Natural killer cell (primary cell): ENCODE data around the gene TEX10. TPM values are rescaled to one million over a fixed set of nuclear protein-coding genes. Genes with fewer than 3 reads are reported as not detected.

Source experiments
- ATAC-seq, 3 donors: fragments of 150-1000 bp in 2 of 3; fragments of 200-7000 bp in 1 of 3; cut with Tn5 transposase; 1 replicate in 1 of 3; 2 replicates in 2 of 3; pipeline ENCODE4 v1.10.0; 2021; ENCODE audit warnings: mild to moderate bottlenecking in 2 of 3, moderate library complexity in 2 of 3
- DNase-seq, 2 donors: peaks; one replicate each; pipeline versions ENCODE4 v3.0.0 to v3.0.0-alpha.2; 2013 to 2021; ENCODE audit warnings: mixed read lengths in 1 of 2
- H3K27ac ChIP-seq: one replicate; pipeline ENCODE4 v1.5.1; 2013; ENCODE audit warnings: mild to moderate bottlenecking, low read length
- H3K27me3 ChIP-seq: one replicate; pipeline ENCODE4 v1.6.1; 2013; ENCODE audit warnings: low read length; ENCODE audit not compliant: control insufficient read depth, insufficient read depth
- H3K36me3 ChIP-seq: one replicate; pipeline ENCODE4 v1.6.1; 2013; ENCODE audit warnings: low read length; ENCODE audit not compliant: control insufficient read depth, insufficient read depth
- H3K4me1 ChIP-seq: one replicate; pipeline ENCODE4 v1.6.1; 2013; ENCODE audit warnings: low read length; ENCODE audit not compliant: control insufficient read depth, insufficient read depth
- H3K4me3 ChIP-seq: one replicate; pipeline ENCODE4 v1.5.1; 2013; ENCODE audit warnings: low read length
- H3K9me3 ChIP-seq: one replicate; pipeline ENCODE4 v1.6.1; 2013; ENCODE audit warnings: low read length; ENCODE audit not compliant: control insufficient read depth, insufficient read depth
- H3K27ac Mint-ChIP-seq, 2 donors: one replicate each; pipeline ENCODE4 v1.8.0; 2022; ENCODE audit warnings: mild to moderate bottlenecking in 2 of 2, mixed read lengths in 2 of 2, moderate library complexity in 1 of 2
- H3K27me3 Mint-ChIP-seq, 2 donors: one replicate each; pipeline ENCODE4 v1.8.0; 2022; ENCODE audit warnings: low read depth in 2 of 2, mixed read lengths in 2 of 2
- H3K36me3 Mint-ChIP-seq: one replicate; pipeline ENCODE4 v1.8.0; 2022; ENCODE audit warnings: mixed read lengths
- H3K4me1 Mint-ChIP-seq, 2 donors: one replicate each; pipeline ENCODE4 v1.8.0; 2022; ENCODE audit warnings: mixed read lengths in 2 of 2
- H3K4me3 Mint-ChIP-seq: one replicate; pipeline ENCODE4 v1.8.0; 2022; ENCODE audit warnings: mild to moderate bottlenecking, moderate library complexity, mixed read lengths
- H3K9me3 Mint-ChIP-seq, 2 donors: one replicate each; pipeline ENCODE4 v1.8.0; 2022; ENCODE audit warnings: mixed read lengths in 2 of 2
- WGBS: methylation state at CpG from one replicate; pipeline ENCODE4 v1.1.7; 2013; ENCODE audit warnings: missing lambda C conversion rate; ENCODE audit not compliant: insufficient coverage; 5-methylcytosine and 5-hydroxymethylcytosine counted together
- intact Hi-C: fragments of 100-400 bp; cut with micrococcal nuclease; formaldehyde crosslinking; loops from one replicate; pipeline ENCODE4 v1.14.2; 2022
- total RNA-seq, 4 donors: library from RNA; stranded (reverse); fragments of 120-200 nt in 1 of 4; gene quantifications; one replicate each; pipeline versions ENCODE4 v1.2.3 to v1.2.4, GENCODE V29; 2013 to 2022
- TF ChIP-seq, protein P1 (sequence below): fragments of 200-600 bp; IDR thresholded peaks from one replicate; pipeline ENCODE4 v1.8.0; 2022; ENCODE audit warnings: antibody characterized with exemption

The TEX10 gene
- total RNA-seq, result 10 to 100 TPM; 11.1 to 15.9 (median 13.2) TPM
- 28.8 TPM for total RNA-seq (2013)

DNA sequence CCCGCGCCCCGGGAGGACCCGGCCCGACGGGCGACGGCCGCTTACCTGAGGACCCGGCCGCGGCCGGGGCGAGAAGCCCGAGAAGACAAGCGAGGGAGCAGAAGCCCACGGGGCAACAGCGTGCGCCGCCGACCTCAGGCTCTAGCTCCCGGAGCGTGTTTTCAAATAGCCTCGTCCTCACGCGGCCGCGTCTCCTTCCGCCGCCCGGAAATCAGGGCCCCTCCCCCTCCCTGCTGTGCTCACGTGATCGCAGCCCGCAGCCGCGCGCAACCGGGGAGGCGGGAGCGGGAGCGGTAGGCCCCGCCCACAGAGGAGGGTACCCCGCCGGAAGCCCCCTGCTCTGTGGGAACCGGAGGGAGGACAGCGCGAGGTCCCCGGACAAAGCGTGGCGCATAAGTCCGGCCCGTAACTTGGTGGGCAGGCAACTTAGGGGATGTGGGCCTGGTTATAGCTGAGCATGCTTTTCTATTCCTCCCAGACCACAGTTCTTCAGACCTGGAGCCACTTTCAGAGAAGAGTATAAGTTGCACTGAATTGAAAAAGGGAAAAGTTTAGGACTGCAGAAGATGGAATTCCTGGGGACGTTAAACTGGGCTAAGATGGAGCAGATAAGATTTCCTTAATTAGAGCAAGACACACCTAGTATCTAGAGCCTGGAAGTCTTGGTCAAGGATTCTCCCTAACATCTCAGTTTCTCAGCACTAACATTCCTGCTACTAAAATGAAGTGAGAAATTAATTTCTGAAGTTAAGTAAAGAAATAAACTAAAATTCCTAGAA lies at the start of gene TEX10:
Gene TEX10, minus strand, starts transcription at position 216 of the 779 bp plus-strand sequence. CDS start 3,579 bp downstream, outside the sequence.
- H3K9me3 Mint-ChIP-seq, result no peaks in the 10 kb centered on the region
- Histone ChIP-seq H3K27ac (peak within 1 kb of the TSS; percentile 76), H3K27me3 (no peaks in the 10 kb centered on the region), H3K9me3 (no peaks in the 10 kb centered on the region), H3K4me3 (peak within 1 kb of the TSS; percentile 68), H3K4me1 (peaks cover 5% of the 10 kb centered on the region), H3K36me3 (no peaks in the 10 kb centered on the region)
- peak within 1 kb of the TSS; percentile 95 for H3K4me3 Mint-ChIP-seq
- TF ChIP-seq, protein P1, sequence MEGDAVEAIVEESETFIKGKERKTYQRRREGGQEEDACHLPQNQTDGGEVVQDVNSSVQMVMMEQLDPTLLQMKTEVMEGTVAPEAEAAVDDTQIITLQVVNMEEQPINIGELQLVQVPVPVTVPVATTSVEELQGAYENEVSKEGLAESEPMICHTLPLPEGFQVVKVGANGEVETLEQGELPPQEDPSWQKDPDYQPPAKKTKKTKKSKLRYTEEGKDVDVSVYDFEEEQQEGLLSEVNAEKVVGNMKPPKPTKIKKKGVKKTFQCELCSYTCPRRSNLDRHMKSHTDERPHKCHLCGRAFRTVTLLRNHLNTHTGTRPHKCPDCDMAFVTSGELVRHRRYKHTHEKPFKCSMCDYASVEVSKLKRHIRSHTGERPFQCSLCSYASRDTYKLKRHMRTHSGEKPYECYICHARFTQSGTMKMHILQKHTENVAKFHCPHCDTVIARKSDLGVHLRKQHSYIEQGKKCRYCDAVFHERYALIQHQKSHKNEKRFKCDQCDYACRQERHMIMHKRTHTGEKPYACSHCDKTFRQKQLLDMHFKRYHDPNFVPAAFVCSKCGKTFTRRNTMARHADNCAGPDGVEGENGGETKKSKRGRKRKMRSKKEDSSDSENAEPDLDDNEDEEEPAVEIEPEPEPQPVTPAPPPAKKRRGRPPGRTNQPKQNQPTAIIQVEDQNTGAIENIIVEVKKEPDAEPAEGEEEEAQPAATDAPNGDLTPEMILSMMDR, result no peak
- no peaks in the 10 kb centered on the region for H3K27me3 Mint-ChIP-seq
- ATAC-seq (peak; percentile 92 to 95 (median 94)), DNase-seq (peak; percentile 85 to 93)
- under 1% methylated on average over 52 of the region's 53 CpGs for WGBS
- H3K36me3 Mint-ChIP-seq, result no peaks in the 10 kb centered on the region
- peak within 1 kb of the TSS; percentile 24 to 94 for H3K27ac Mint-ChIP-seq
- intact Hi-C loops, result loop anchor here (1.0 to 10.0 kb wide), 3 partner anchors 58 to 268 kb away; no protein-coding TSS in a partner anchor
- peaks cover 41 to 47% of the 10 kb centered on the region in 2 donors for H3K4me1 Mint-ChIP-seq

DNA sequence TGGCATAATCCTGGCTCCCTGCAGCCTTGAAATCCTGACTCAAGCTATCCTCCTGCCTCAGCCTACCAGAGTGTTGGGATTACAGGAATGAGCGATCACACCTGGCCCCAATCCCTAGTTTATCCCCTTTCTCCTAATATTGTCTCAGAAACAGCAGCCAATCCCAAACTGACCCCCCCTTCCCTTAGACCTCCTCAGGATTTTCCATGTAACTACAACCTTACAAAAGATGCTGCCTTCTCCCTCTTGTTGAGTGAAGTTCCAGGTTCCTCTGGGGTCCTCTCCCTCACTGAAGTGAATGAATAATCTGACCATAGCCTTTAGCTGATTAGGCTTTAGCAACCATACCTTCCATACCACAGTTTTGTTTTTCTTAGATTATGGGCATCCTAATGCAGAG lies 48.3 kb upstream of the TEX10 start:
- Histone ChIP-seq H3K27ac (no peak overlapping the region), H3K9me3 (no peaks in the 10 kb centered on the region), H3K4me3 (no peak overlapping the region), H3K27me3 (peaks cover 4% of the 10 kb centered on the region), H3K36me3 (no peaks in the 10 kb centered on the region), H3K4me1 (no peaks in the 10 kb centered on the region)
- Mint-ChIP-seq H3K36me3 (no peaks in the 10 kb centered on the region), H3K4me3 (no peak overlapping the region), H3K9me3 (no peaks in the 10 kb centered on the region), H3K27ac (no peak overlapping the region), H3K4me1 (no peaks in the 10 kb centered on the region), H3K27me3 (peaks cover 15 to 25% of the 10 kb centered on the region in 2 donors)
- no peak for DNase-seq
- ATAC-seq, result no peak
- TF ChIP-seq, protein P1, result no peak
- WGBS, result 89% methylated on average over 1 of the region's 1 CpG
- intact Hi-C loops, result no loop called here

DNA sequence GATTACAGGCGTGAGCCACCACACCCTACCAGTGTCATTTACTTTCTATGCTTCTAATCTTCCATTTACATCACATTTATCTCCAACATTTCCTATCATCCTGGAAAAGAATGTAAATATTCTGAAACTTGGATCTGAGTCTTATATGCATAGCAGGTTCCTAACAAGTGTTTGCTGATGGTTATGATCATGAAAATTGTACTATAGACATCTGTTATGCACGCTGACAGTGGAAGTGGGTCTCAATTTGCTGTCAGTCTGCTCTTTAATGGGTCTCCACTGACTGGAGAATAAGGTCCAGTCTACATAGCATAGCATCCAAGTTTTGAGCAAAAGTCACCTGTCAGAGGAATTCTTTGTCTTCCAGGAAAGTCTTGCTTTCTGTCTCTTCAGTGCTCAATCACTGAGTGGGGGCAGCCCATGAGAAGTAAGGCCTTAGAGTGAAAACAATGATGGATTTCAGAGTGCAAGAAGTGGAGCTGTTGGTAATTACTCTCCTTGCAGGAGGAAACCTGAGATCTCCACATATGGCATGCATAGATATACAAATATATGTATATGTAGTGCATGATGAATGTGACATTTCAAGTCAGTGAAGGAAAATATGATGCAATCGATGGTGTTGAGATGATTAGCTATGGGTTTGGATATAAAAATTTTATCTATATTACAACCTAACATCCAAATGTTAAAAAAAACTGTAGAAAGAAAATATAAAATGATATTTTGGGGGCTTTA lies 45.0 kb upstream of the TEX10 start:
- H3K9me3 ChIP-seq, result no peaks in the 10 kb centered on the region
- DNase-seq (no peak), ATAC-seq (no peak)
- no peaks in the 10 kb centered on the region for H3K9me3 Mint-ChIP-seq
- no peak overlapping the region for H3K4me3 ChIP-seq
- H3K27me3 Mint-ChIP-seq, result peaks cover 8 to 16% of the 10 kb centered on the region in 2 donors
- H3K27ac Mint-ChIP-seq, result no peak overlapping the region
- H3K4me3 Mint-ChIP-seq, result no peak overlapping the region
- H3K4me1 ChIP-seq, result no peaks in the 10 kb centered on the region
- H3K36me3 Mint-ChIP-seq, result no peaks in the 10 kb centered on the region
- no peaks in the 10 kb centered on the region for H3K36me3 ChIP-seq
- intact Hi-C loops, result no loop called here
- WGBS, result 89% methylated on average over 2 of the region's 3 CpGs
- H3K4me1 Mint-ChIP-seq, result no peaks in the 10 kb centered on the region
- H3K27ac ChIP-seq, result no peak overlapping the region
- TF ChIP-seq, protein P1, result no peak
- peaks cover 4% of the 10 kb centered on the region for H3K27me3 ChIP-seq
